ENCODE measurements around the gene SSBP3. TPM values are rescaled to one million over a fixed set of nuclear protein-coding genes. Genes with fewer than 3 reads are reported as not detected.

SSBP3 gene
- total and polyA plus RNA-seq, 9 of the 15 experiments (the other 6 are each of a cell fraction or from before 2014, with no cell fraction given): 8.7 to 108 (median 33.8) TPM

GRCh38 chr1:54407404-54408146 is 1.4 kb upstream of the SSBP3 start:
- in situ Hi-C loops (cut with MboI) (loop anchor here (5.0 kb wide), 1 partner anchor 80 kb away; no protein-coding TSS in a partner anchor), intact Hi-C loops (cut with micrococcal nuclease) (loop anchor here (1.0 to 2.0 kb wide), 5 partner anchors 51 to 134 kb away; no protein-coding TSS in a partner anchor)
- H3K9ac ChIP-seq (ENCODE audit: insufficient read depth in 1 of 2, low read depth in 2 of 2, low read length in 2 of 2): peak overlapping the region; percentile 84 to 90
- H3K4me2 ChIP-seq (ENCODE audit: insufficient read depth, low read length): peak overlapping the region; percentile 86
- H3K27me3 ChIP-seq (ENCODE audit: control insufficient read depth in 2 of 2, insufficient read depth in 2 of 2, low read length in 2 of 2): no peaks in the 10 kb centered on the region
- DNase-seq (ENCODE audit: extremely low read depth in 1 of 4, low spot score in 3 of 4): peak; percentile 81 to 94 (median 86)
- no peaks in the 10 kb centered on the region for H3K9me1 ChIP-seq (ENCODE audit: control insufficient read depth, insufficient read depth, low read length)
- no peaks in the 10 kb centered on the region for H3K9me3 ChIP-seq (replicated peaks; ENCODE audit: control insufficient read depth, insufficient read depth, low read depth, low read length)
- FAIRE-seq: no peak
- peaks cover 32% of the 10 kb centered on the region for H3K79me2 ChIP-seq (ENCODE audit: control insufficient read depth, insufficient read depth, low read length)
- H3K27ac ChIP-seq (ENCODE audit: extremely low read depth, low read depth, low read length): peak overlapping the region; percentile 97
- BruUV-seq (replicated peaks): TSS peak; percentile 54
- H3K4me1 ChIP-seq (replicated peaks in 1 of 2; ENCODE audit: control insufficient read depth in 2 of 2, insufficient read depth in 2 of 2, low read length in 2 of 2): peaks cover 66 to 70% of the 10 kb centered on the region in 2 experiments
- ChIA-PET CTCF (ENCODE audit: low intra/inter-chr PET ratio) (interaction anchor here (0.6 to 5.0 kb wide), 2 partner anchors 45 to 81 kb away, joined by 4 to 34 read pairs; no protein-coding TSS in a partner anchor), POLR2A (interaction anchor here (0.6 to 2.3 kb wide), 18 partner anchors 9 to 627 kb away, joined by 3 to 24 read pairs (median 4); partner anchors contain the start of genes CYB5RL and MRPL37)
- H3K4me3 ChIP-seq: peak overlapping the region; percentile 73
- H3K36me3 ChIP-seq (ENCODE audit: control insufficient read depth, insufficient read depth, low read length): peaks cover 18% of the 10 kb centered on the region
- peak; percentile 45 for ATAC-seq
- WGBS (ENCODE audit: insufficient coverage, low coverage, missing lambda C conversion rate): 0% methylated on average over 15 of the region's 15 CpGs
- H2AFZ ChIP-seq (ENCODE audit: low read depth, low read length): peak overlapping the region; percentile 84
- H4K20me1 ChIP-seq (replicated peaks; ENCODE audit: control insufficient read depth, insufficient read depth, low read length): peaks cover 20% of the 10 kb centered on the region
- peak; percentile 34; the same call in 1 of the 2 replicates for TF ChIP-seq REST (IDR thresholded peaks at IDR 0.05; ENCODE audit: borderline replicate concordance)
- TF ChIP-seq REST (CRISPR knock-in tag; IDR thresholded peaks at IDR 0.05; ENCODE audit: low read depth): no peak
- peak; percentile 31; the same call in 1 of the 2 replicates for TF ChIP-seq PTTG1 (tag; IDR thresholded peaks at IDR 0.05; ENCODE audit: low read depth)
- TF ChIP-seq FOXP1 (CRISPR knock-in tag; IDR thresholded peaks at IDR 0.05): no peak
- no peak for TF ChIP-seq RFX5 (IDR thresholded peaks at IDR 0.05; ENCODE audit: low read depth, low read length)
- TF ChIP-seq SMARCE1 (IDR thresholded peaks at IDR 0.05): peak; percentile 49
- peak; percentile 63; the same call in 1 of the 2 replicates for TF ChIP-seq ZEB2 (IDR thresholded peaks at IDR 0.05)
- peak; percentile 40 for TF ChIP-seq NFE2 (IDR thresholded peaks at IDR 0.05; ENCODE audit: low read depth)
- TF ChIP-seq NFYB (IDR thresholded peaks at IDR 0.05; ENCODE audit: extremely low read depth, insufficient read length): peak; percentile 89
- TF ChIP-seq ZNF436 (CRISPR knock-in tag; IDR thresholded peaks at IDR 0.05): 0 out of 2 replicates have a peak, but pooled peaks have one; percentile 27
- peak; percentile 45 for TF ChIP-seq HMGN3 (IDR thresholded peaks at IDR 0.05; ENCODE audit: borderline replicate concordance, extremely low read depth, insufficient read length, low read depth, low read length)
- peak; percentile 47 to 76 for TF ChIP-seq MNT (conservative IDR thresholded peaks at IDR 0.05)
